Cerebellar cortex (tissue), 1 donor: ENCODE data around the gene RSL24D1.

ENCODE experiments used
- DNase-seq: peaks from one replicate; pipeline ENCODE4 v3.0.0-alpha.2; 2015; ENCODE audit warnings: low spot score

RSL24D1 gene

GRCh38 chr15:55196458-55197361 lies at the start of gene RSL24D1:
RSL24D1 (minus strand) TSS chr15:55196941; CDS start chr15:55196890, 51 bp downstream.
- DNase-seq = peak; percentile 99

DNA sequence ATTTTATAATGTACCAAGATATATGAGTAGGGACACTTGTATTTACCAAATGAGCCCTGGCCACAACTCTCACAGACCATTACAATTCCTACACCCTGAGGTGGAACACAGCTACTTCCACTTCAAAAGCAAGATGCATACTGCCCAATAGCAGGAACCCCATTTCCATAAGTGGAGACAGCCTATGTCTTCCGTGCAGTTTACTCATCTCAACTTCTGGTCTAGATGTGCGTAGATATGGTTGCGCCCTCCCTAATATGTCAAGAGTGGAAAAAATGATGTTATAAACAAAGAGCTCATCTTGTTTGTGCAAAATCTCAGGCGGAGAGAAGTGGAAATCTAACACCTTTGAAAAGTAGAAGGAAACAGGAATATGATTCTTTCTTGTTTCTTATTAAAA lies 48.3 kb upstream of the RSL24D1 start:
- no peak for DNase-seq

DNA sequence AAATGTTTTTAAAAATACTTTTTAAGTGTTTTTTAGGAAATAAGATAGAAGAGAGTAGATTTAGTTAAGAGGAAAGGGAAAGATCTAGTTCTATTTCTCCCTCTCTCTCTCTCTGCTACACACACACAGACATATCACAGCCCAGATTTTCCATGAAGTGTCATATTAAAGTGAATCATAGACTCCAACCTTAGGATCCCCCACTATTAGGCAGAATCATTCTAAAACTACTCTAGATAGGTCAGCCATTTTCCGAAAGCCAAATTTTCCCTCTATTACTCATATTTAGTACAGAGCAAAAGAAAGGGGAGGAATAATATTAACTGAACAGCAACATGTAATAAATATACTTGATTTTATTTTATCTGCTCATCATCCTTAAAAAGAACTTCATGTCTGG lies 45.1 kb upstream of the RSL24D1 start:
- DNase-seq = no peak

- DNase-seq = no peak
These were observed 44.4 kb upstream of the RSL24D1 start for GRCh38 chr15:55241186-55241585.

DNA sequence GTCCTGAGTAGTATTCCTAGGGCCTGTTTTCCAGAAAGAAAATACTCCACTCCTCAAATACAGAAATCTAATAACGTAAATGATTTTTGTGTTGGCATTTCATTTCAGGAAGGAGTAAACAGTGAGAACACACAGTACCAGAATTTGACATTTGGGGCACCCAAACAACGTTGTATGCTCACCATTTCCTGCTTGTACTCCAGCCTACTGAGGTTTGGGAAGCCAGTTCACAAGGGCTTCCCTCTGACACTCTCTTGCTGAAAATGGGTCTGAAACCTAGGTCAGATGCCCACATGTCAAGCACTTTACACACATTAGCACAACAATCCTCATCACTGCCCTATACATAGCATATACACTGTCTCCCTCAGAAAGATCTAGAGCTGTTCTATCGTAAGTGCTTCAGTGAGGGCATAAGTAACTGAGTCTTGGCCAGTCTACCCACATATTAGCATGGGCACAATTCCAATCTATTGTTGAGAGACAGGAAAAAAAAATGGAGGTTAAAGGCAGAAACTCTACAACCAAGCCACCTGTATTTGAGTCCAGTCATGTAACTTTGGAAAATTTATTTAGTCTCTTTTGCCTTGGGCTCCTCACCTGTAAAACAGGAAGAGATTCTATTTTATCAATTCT lies 43.5 kb upstream of the RSL24D1 start:
- no peak for DNase-seq

DNA sequence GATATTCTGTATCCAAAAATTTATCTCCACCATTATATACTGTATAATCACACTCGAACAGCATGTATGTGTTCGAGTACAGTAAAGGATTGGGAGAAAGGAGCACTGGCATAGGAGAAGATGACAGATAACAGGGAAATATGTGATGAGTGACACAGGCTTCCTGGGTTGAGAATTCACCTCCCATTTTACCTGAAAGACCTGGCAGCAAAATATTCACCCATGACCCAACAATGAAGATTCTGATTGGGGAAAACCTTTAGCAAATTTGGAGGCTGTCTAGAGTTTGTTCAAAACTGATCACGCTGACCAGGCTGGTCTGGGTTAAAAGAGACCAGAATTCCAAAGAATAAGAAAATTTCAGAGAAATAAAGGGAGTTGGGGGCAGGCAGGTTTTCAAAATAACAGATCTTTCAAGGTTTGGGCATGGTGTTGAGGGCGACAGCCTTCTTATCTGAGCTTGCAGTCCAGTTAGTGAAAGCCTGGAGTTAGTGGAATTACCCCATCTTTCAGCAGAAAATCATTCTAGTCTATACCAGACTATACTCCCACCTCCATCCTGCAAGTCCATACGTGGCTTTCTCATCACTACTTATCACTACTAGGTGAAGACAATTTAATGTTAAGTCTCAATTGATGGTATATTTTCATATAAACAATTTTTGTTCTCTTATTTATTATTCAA lies 42.8 kb upstream of the RSL24D1 start:
- no peak for DNase-seq

- DNase-seq = no peak
These were observed 42.1 kb upstream of the RSL24D1 start for GRCh38 chr15:55238877-55239276.

DNA sequence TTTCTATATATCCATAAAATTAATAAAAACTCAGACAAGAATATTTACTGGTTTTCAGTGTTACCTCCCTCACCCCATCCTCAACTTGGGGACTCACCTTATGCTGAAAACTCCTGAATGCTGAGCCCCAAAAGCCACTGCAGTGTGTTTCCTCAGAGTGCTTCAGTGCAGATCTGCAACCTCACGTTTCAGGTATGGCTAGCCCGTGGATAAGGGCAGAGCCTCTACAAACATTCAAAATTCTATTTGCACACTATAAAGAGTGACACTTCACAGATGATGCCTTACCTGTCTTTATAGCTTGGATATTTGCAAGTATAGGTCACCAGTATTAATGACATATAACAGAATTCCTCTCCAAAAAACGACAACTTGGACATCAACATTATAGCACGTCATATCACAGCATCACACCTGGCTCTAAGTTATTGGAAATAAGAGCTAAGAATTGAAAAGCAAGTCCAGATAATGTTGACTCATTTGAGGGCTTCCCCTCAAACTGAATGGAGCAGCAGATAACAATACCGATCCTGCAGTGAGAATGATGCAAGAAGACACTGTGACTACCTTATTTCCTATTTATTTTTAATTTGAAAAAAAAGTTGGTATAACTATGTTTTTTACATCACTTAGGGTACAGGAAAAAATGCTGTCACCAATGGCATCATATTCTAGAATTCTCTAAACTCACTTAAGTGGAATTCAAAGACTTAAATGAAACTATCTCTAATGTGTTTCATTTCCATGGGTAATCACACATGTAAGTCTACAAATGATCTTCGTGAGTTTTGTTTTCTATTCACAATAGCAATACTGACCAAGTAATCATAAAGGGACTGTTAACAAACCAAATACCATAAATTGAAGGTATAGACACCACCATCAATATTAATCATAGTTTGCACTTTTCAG lies 40.7 kb upstream of the RSL24D1 start:
- DNase-seq = no peak

DNA sequence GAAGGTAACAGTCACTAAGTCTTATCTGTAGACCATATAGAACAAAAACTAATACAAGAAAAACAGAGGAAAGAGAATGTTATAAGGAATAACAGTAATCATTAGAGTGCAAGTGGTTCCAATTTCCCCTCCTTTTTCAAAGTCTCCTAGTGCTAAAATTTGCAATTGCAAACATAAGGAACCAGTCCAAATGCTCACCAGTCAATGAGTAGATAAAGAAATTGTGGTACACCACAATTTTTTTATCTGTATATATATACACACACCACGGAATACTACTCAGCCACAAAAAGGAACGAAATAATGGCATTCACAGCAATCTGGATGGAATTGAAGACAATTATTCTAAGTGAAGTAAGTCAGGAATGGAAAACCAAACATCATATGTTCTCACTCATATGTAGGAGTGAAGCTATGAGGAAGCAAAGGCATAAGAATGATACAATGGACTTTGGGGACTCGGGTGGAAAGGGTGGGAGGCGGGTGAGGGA lies 38.9 kb upstream of the RSL24D1 start:
- no peak for DNase-seq

DNA sequence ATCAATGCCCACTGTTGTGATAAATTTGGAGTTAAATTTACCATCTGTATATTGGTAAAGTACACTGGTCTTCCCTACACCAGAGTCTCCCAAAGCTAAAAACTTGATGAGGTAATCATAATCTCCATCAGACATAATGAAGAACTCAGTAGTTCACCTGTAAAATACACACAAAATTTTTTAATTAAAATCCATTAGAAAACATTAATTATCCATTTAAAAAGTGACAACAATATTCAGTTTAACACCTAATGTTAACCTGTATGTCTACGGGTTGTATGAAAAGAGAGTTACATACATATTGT lies 38.0 kb upstream of the RSL24D1 start:
- no peak for DNase-seq

DNA sequence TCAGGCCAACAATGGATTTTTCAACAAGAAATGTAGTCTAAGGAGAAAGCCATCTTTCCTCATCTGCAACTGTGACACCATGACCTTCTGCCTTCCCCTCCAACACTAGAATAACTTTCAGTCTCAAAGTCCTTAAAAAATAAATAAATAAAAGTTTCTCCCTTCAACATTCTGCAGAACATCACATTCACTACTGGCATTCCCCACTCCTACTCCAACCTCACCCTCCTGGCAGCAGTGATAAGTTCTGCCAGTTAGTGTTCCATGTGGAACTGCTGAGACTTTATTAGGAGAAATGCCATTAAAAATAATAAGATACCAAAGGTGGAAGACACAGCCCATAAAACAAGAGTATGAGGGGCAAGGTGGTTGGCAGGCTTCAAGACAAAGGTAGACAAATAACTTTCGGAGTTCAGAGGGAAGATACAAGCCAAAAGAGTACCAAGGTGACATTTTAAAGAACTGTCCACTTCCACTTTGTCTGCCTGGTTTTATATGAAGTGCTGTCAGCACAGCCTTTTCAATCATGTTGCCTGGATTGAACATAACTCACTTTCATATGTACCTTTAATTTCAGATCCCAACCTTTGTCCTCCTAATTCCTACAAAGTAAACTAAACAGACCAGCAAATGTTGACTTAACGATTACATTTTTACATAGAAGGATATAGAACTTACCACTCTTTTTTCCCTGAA lies 37.5 kb upstream of the RSL24D1 start:
- no peak for DNase-seq

DNA sequence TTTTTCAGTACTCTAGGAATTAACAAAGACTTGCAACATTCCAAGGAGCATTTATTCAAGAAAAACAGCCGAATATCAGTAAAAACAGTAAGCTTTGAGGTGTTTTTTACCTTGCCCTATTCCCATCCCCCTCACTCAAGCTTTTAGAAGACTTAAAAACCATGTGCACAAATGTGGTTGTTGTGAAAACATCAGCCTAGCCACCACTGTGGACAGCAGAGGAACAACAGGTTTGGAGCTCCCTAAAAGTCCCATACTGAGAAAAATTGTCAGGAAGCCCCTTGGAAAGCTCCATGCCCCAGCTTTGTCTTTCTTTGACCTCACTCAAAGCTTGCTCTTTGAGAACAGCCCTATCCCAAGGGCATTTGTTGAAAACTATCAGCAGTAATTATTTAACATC lies 34.7 kb upstream of the RSL24D1 start:
- DNase-seq = no peak

GRCh38 chr15:55230953-55231352 lies 34.2 kb upstream of the RSL24D1 start:
- no peak for DNase-seq

DNA sequence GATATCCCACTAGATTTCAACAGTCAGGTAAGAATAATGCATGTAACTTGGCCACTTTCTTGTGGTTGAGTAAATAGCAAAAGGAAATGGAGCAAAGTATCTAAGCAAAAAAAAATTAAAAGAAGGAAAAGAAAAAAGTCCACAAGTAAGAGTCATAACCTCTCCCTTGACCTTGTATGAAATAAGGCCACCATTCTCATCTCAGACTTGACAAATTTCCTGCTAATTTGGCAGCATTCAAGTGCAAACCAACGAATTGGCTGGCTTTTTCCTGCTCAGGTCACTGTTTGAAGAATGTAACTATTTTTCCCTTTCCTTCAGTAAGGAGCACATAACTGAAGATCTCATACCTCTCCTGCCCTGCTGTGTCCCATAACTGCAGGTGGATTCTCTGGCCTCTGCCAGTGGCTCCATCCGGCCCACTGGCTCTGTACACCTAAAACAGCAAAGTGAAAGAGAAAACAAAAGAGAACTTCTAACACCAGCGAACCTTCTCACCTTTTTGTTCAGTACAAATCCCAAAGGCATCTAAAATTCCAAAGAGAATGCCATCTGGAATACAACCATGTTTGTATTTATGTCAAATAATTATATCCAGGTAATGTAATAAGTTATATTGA lies 33.4 kb upstream of the RSL24D1 start:
- no peak for DNase-seq

DNA sequence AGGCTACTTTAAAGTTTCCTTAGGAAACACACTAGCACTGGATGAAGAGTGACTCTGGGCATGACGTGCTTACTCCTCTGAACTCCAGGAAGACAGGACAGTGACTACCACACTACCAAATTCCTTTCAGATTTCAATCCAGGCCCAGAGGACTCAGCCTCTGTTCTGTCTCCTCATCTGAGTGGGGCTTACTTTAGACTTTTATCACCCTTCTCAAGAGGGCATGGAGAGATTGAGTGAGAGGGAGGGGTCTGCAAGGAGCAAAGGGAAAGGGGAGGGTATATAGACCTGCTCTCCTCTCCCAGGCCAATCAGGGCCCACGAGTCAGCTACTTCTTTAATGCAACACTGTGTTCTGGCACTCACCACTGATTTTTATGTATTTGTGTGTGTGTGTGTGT lies 29.4 kb upstream of the RSL24D1 start:
- DNase-seq = no peak

DNA sequence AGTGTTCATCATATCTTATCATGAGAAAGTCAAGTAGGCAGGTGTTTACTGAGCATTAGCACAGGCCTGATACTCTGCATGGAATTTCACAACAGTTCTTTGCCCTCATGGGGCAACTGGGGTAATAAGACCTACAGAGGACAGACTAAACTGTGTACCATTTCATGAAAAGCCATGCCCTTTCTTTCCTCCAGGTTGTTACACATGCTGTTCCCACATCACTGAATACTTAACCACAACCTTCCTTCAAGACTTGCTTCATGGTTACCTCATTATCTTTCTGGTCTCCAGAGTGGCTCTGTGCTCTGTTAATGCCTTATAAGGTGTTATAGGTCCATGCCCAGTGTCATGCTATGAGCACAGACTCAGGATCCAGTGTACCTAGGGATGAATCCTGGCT lies 28.2 kb upstream of the RSL24D1 start:
- DNase-seq = no peak

DNA sequence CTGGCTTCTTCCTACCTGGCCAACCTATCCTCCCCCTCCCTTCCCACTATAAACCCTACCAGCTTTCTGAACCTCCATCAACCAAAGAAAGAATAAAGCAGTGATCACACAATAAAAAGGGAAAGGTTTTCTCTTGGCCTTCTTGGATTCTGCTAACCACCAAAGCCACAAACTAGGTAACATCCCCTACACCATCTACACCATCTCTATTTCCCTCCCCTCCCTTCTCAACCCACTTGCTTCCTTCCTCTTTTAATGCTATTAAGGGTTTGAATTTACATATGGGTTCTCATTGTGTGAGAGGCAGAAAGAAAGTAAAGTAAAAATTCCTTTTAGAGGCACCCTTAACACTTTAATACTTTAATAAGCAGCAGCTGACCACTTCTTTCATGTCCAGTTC lies 25.8 kb upstream of the RSL24D1 start:
- no peak for DNase-seq

DNA sequence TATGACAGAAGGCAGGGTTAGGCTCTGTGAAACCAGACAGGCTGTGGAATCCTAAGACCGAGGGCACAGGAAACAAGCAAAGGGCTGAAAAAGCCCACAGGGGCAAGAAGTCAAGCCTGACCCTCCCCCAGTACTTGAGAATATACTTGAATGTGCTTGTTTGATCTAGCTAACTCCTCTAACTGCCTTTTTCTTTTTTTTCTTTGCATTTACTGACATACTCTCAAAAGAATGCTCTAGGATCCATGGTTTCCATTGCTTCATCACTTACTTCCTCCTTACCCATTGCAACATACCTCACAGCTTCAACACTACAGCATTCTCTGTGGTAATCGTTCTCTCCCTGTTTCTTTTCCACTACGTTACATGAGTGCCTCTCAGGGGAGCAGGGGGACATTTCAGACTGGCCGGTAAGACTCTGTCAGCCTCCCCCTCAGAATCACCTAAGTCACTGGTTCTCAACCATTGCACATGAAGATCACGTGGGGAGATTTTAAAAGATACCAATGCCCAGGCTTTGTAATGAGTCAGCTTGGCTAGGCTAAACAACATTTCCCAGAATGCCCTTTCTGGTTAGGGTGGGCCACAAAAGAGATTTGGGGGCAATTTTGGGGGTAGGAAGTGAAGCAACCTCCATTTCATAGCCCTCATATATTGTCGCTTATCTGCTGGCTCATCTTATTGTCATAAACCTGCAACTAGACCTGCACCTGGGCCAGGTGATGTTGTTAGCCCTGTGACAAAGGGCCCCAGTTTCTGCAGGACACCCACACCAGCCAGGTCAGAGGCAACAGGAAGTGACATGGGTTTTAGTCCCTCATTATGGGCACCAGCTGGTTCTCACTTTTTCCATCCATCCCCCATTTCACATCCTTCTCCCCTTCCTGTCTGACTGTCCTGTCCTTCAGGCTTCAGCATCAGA lies 24.6 kb upstream of the RSL24D1 start:
- no peak for DNase-seq

GRCh38 chr15:55220606-55221005 lies 23.9 kb upstream of the RSL24D1 start:
- no peak for DNase-seq

GRCh38 chr15:55218056-55218455 lies 21.3 kb upstream of the RSL24D1 start:
- DNase-seq = no peak
